MM.1S (cell line): Measurements from ENCODE around the gene TCERG1L.

Experiments
- CTCF ChIP-seq: fragments of 300-600 bp; sonication (generic); IDR thresholded peaks from 2 replicates; pipeline ENCODE4 v1.5.1; 2016; ENCODE audit warnings: antibody characterized with exemption, low read length, mixed read lengths
- EZH2phosphoT487 ChIP-seq: fragments of 300-600 bp; sonication (generic); IDR thresholded peaks from 2 replicates; pipeline ENCODE4 v1.6.1; 2018; ENCODE audit warnings: antibody characterized with exemption, low read length

DNA sequence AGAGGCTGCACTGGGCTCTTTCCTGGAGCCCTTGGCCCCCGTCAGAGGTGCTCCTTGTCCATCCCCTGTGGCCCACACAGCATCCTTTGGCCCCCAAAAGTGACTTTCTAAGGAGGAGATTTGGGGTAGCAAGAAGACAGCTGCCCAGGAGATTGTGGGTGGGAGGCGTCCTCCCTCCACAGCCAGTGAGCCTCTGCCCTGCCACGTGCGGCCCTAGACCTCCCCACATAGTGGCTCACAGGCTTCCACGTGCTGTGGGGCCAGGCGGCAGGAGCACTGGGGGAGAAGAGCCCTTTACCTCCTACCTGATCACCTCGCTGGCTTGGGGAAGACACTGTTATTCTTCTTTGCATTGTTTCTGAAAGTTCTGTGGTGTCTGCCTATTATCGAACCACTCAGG, 178.8 kb downstream of the TCERG1L start:
- TF ChIP-seq CTCF = no peak
- no peak for TF ChIP-seq EZH2phosphoT487
